ENCODE results near the gene CYP1A2.

Gene CYP1A2

GRCh38 chr15:74802862-74803447, 54.3 kb downstream of the CYP1A2 start:
- DNase-seq (ENCODE audit: low read depth in 1 of 2, low spot score in 1 of 2): no peak

- DNase-seq (ENCODE audit: low read depth in 1 of 2, low spot score in 1 of 2): no peak
Measured at GRCh38 chr15:74804935-74805334, 56.3 kb downstream of the CYP1A2 start.

Measured in activated CD4-positive, alpha-beta T cell treated with anti-CD3 and anti-CD28 coated beads, Interleukin-2, amount 50 U/mL, for 24 hours (primary cell).